Transverse colon (tissue), 4 donors: Measurements from ENCODE around the gene AGBL5. TPM values are rescaled to one million over a fixed set of nuclear protein-coding genes. Genes with fewer than 3 reads are reported as not detected.

Experiments used
- DNase-seq: peaks from one replicate; pipeline ENCODE4 v3.0.0-alpha.2; 2019
- H3K27ac ChIP-seq, 4 donors: fragments of 200-600 bp; sonication (generic); 2 replicates each; pipeline ENCODE4 v1.5.1; 2016 to 2018; ENCODE audit warnings: inconsistent platforms in 4 of 4
- H3K27me3 ChIP-seq: fragments of 200-600 bp; sonication (generic); 2 replicates; pipeline ENCODE4 v1.5.1; 2017; ENCODE audit warnings: inconsistent platforms
- H3K36me3 ChIP-seq, 4 donors: fragments of 200-600 bp; sonication (generic); 2 replicates each; pipeline ENCODE4 v1.5.1; 2017 to 2019; ENCODE audit warnings: inconsistent platforms in 4 of 4
- H3K4me1 ChIP-seq, 4 donors: fragments of 200-600 bp; sonication (generic); 2 replicates each; pipeline ENCODE4 v1.5.1; 2017 to 2020; ENCODE audit warnings: inconsistent platforms in 4 of 4
- H3K4me3 ChIP-seq, 4 donors: fragments of 200-600 bp; sonication (generic); 1 replicate in 1 of 4; 2 replicates in 3 of 4; pipeline versions ENCODE4 v1.5.1 to v1.6.1; 2017 to 2019; ENCODE audit warnings: inconsistent platforms in 4 of 4
- H3K9me3 ChIP-seq, 2 donors: fragments of 200-600 bp; sonication (generic); 2 replicates each; pipeline ENCODE4 v1.5.1; 2017 to 2019; ENCODE audit warnings: inconsistent platforms in 2 of 2
- EP300 ChIP-seq: sonication (generic); formaldehyde crosslinking; IDR thresholded peaks from one replicate; pipeline ENCODE4 v1.6.1; 2017; ENCODE audit warnings: antibody characterized with exemption, low read depth
- POLR2A ChIP-seq: fragments of 450-650 bp; IDR thresholded peaks from one replicate; pipeline ENCODE4 v1.6.1; 2016; ENCODE audit warnings: antibody characterized with exemption, mild to moderate bottlenecking, moderate library complexity
- POLR2AphosphoS5 ChIP-seq, 3 donors: sonication (generic); formaldehyde crosslinking; IDR thresholded peaks; one replicate each; pipeline ENCODE4 v1.6.1; 2016; ENCODE audit warnings: antibody characterized with exemption in 3 of 3
- WGBS, 2 donors: methylation state at CpG; one replicate each; pipeline ENCODE4 v1.1.5; 2018; ENCODE audit warnings: low coverage in 1 of 2; 5-methylcytosine and 5-hydroxymethylcytosine counted together
- in situ Hi-C, 4 donors: fragments of 200-750 bp; cut with MboI; loops; one replicate each; pipeline versions ENCODE4 v1.15.0 to v1.15.1; 2017; ENCODE audit warnings: low sequenced_read_pairs in 3 of 4, low pct_ligation_motif_present in 1 of 4, low pct_unique_long_range_greater_than_20kb in 1 of 4
- intact Hi-C: fragments of 100-400 bp; cut with DNase I; formaldehyde crosslinking; loops from one replicate; pipeline ENCODE4 v1.15.1; 2023; ENCODE audit warnings: low total_unique reads
- total RNA-seq, 4 donors: library from RNA; depleted of rRNA; stranded (reverse); fragments of >200 nt; gene quantifications; one replicate each; pipeline ENCODE4 v1.1.0, GENCODE V29; 2016
- TF ChIP-seq, protein P1 (sequence below), 5 experiments: fragments of 200-600 bp in 3 of 5; fragments of 450-650 bp in 2 of 5; sonication (generic) in 3 of 5; IDR thresholded peaks; 1 replicate in 2 of 5; 2 replicates in 3 of 5; pipeline ENCODE4 v1.5.1; 2016 to 2017; ENCODE audit warnings: antibody characterized with exemption in 5 of 5, inconsistent platforms in 3 of 5, mild to moderate bottlenecking in 2 of 5, moderate library complexity in 1 of 5

Gene AGBL5
- total RNA-seq, 4 donors from 2014 or later, result 9.7 to 39.2 (median 13.9) TPM

DNA sequence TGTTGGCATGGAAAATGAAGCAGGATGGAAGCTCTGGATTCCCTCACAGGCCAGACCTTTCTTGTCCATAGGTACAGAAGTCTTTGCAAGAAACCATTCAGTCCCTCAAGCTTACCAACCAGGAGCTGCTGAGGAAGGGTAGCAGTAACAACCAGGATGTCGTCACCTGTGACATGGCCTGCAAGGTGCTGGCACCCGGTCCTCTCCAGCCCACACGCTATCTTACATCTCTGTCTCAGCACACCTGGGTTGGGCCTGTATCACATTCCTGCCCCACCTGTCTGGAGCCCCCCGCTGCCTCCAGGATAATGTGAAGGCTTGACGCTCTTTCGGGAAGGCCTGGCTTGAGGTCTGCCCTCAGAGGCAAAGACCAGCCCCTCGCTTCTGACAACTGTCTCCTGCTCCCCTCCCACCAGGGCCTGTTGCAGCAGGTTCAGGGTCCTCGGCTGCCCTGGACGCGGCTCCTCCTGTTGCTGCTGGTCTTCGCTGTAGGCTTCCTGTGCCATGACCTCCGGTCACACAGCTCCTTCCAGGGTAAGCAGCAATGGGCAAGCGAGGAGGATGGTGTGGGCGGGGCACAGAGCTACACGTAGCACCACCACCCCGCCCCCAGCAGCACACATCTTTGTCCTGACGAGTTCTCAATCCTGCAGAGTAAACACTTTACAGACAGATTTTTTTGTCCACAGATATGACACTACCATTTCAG is 12.7 kb upstream of the AGBL5 start:
- intact Hi-C loops, result no loop called here
- Histone ChIP-seq H3K4me1 (peaks cover 13 to 38% (median 19%) of the 10 kb centered on the region in 4 donors), H3K27me3 (no peaks in the 10 kb centered on the region), H3K9me3 (no peaks in the 10 kb centered on the region), H3K27ac (no peak overlapping the region), H3K4me3 (no peak overlapping the region), H3K36me3 (peaks cover 0 to 56% (median 28%) of the 10 kb centered on the region in 4 donors)
- in situ Hi-C loops, result no loop called here
- WGBS, 2 donors, result 56 to 87% methylated on average over 3 to 17 of the region's 17 CpGs
- DNase-seq, result no peak
- TF ChIP-seq, protein P1, sequence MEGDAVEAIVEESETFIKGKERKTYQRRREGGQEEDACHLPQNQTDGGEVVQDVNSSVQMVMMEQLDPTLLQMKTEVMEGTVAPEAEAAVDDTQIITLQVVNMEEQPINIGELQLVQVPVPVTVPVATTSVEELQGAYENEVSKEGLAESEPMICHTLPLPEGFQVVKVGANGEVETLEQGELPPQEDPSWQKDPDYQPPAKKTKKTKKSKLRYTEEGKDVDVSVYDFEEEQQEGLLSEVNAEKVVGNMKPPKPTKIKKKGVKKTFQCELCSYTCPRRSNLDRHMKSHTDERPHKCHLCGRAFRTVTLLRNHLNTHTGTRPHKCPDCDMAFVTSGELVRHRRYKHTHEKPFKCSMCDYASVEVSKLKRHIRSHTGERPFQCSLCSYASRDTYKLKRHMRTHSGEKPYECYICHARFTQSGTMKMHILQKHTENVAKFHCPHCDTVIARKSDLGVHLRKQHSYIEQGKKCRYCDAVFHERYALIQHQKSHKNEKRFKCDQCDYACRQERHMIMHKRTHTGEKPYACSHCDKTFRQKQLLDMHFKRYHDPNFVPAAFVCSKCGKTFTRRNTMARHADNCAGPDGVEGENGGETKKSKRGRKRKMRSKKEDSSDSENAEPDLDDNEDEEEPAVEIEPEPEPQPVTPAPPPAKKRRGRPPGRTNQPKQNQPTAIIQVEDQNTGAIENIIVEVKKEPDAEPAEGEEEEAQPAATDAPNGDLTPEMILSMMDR (IDR thresholded peaks at IDR 0.05), result no peak
- no peak for TF ChIP-seq EP300
- no peak for TF ChIP-seq POLR2A
- TF ChIP-seq POLR2AphosphoS5 (IDR thresholded peaks at IDR 0.05), result no peak

DNA sequence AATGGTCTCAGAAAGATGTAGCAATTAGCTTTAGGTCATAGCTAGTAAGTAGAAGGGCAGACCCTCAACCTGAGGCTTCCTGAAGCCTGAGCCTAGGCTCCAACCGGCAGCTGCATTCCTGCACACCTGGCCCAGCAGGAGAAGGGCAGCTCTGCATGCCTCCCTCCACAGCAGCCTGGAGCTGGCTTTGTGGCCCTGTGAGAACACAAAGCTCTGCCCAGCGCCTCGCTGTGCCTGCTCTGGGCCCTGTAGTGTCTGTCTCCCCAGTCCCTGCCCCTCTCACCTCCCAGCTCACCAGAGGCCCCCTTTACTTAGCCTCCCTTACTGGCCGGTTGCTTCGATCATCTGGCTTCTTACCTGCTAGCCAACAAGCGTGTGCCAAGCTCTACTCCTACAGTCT is 12.0 kb upstream of the AGBL5 start:
- no peak for TF ChIP-seq POLR2A
- no peak for TF ChIP-seq EP300
- TF ChIP-seq, protein P1 (IDR thresholded peaks at IDR 0.05), result no peak
- TF ChIP-seq POLR2AphosphoS5 (IDR thresholded peaks at IDR 0.05), result no peak
- Histone ChIP-seq H3K36me3 (peaks cover 0 to 56% (median 28%) of the 10 kb centered on the region in 4 donors), H3K9me3 (no peaks in the 10 kb centered on the region), H3K4me1 (peaks cover 7 to 32% (median 13%) of the 10 kb centered on the region in 4 donors), H3K27ac (no peak overlapping the region), H3K4me3 (no peak overlapping the region), H3K27me3 (no peaks in the 10 kb centered on the region)
- no peak for DNase-seq
- intact Hi-C loops (no loop called here), in situ Hi-C loops (no loop called here)
- WGBS, 2 donors, result 97% methylated on average over 6 of the region's 6 CpGs; no CpG with 5 or more reads in 1 of the 2 donors

DNA sequence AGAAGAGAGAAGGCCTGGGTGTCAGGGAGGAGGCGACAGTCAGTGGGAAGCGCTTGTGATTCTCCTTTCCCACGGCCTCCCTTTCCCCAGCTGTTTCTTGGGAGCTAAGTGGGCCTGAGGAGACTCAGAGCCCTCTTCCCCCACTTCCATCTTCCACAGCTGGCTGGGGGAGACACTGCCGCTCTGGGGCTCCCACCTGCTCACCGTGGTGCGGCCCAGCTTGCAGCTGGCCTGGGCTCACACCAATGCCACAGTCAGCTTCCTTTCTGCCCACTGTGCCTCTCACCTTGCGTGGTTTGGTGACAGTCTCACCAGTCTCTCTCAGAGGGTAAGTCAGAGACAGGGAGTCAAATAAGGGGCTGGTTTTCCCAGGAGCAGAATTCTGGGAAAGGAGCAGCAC is 11.6 kb upstream of the AGBL5 start:
- no peak overlapping the region for H3K4me3 ChIP-seq
- peaks cover 0 to 56% (median 28%) of the 10 kb centered on the region in 4 donors for H3K36me3 ChIP-seq
- TF ChIP-seq EP300 (no peak), POLR2AphosphoS5 (IDR thresholded peaks at IDR 0.05) (no peak), POLR2A (no peak)
- TF ChIP-seq, protein P1 (IDR thresholded peaks at IDR 0.05), result no peak
- in situ Hi-C loops, result no loop called here
- H3K27me3 ChIP-seq, result no peaks in the 10 kb centered on the region
- no peak for DNase-seq
- H3K27ac ChIP-seq, result no peak overlapping the region
- intact Hi-C loops, result no loop called here
- WGBS, 2 donors, result 94% methylated on average over 6 of the region's 7 CpGs; no CpG with 5 or more reads in 1 of the 2 donors
- no peaks in the 10 kb centered on the region for H3K9me3 ChIP-seq
- peaks cover 4 to 27% (median 11%) of the 10 kb centered on the region in 4 donors for H3K4me1 ChIP-seq

DNA sequence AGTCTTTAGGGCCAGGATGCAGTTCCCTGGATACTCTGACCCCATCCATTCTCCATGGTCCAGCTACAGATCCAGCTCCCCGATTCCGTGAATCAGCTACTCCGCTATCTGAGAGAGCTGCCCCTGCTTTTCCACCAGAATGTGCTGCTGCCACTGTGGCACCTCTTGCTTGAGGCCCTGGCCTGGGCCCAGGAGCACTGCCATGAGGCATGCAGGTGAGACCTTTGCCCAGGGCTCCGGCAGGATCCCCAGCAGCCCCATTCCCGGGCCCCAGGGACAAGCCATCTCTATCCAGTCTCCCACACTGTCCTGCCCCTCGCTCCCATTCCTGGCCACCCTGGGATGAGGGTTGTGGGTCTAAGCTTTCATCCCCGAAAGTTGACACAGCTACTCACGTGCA is 11.2 kb upstream of the AGBL5 start:
- H3K9me3 ChIP-seq, result no peaks in the 10 kb centered on the region
- DNase-seq, result no peak
- intact Hi-C loops, result no loop called here
- H3K4me1 ChIP-seq, result peaks cover 4 to 26% (median 9%) of the 10 kb centered on the region in 4 donors
- TF ChIP-seq POLR2AphosphoS5 (IDR thresholded peaks at IDR 0.05) (no peak), EP300 (no peak), POLR2A (no peak)
- TF ChIP-seq, protein P1 (IDR thresholded peaks at IDR 0.05), result no peak
- no peaks in the 10 kb centered on the region for H3K27me3 ChIP-seq
- WGBS, 2 donors, result 86% methylated on average over 8 of the region's 8 CpGs; no CpG with 5 or more reads in 1 of the 2 donors
- H3K4me3 ChIP-seq, result no peak overlapping the region
- in situ Hi-C loops, result no loop called here
- peaks cover 0 to 55% (median 28%) of the 10 kb centered on the region in 4 donors for H3K36me3 ChIP-seq
- H3K27ac ChIP-seq, result no peak overlapping the region
